Activated B cell treated with CpG ODN at 0.5 μM for 24 hours (primary cell): ENCODE results near the gene SDC1. TPM values are rescaled to one million over a fixed set of nuclear protein-coding genes. Genes with fewer than 3 reads are reported as not detected.

Source experiments
- ATAC-seq: fragments of 200-7000 bp; cut with Tn5 transposase; one replicate; pipeline ENCODE4 v1.10.0; 2021; ENCODE audit warnings: low read depth, mild to moderate bottlenecking, moderate library complexity
- CTCF ChIA-PET: fragments of 350-600 bp; sonication (Branson Sonifier 250); formaldehyde crosslinking; loops from one replicate; lab custom pipeline; 2021; ENCODE audit warnings: antibody characterized with exemption; lab: Charles Lee
- POLR2A ChIA-PET: fragments of 350-600 bp; sonication (Branson Sonifier 250); formaldehyde crosslinking; loops from one replicate; lab custom pipeline; 2021; ENCODE audit warnings: antibody characterized with exemption; lab: Charles Lee
- DNase-seq: peaks from one replicate; pipeline ENCODE4 v3.0.0; 2022
- H3K27ac Mint-ChIP-seq: one replicate; pipeline ENCODE4 v1.8.0; 2020; ENCODE audit warnings: mixed read lengths
- H3K27me3 Mint-ChIP-seq: one replicate; pipeline ENCODE4 v1.8.0; 2021; ENCODE audit warnings: mixed read lengths
- H3K36me3 Mint-ChIP-seq: one replicate; pipeline ENCODE4 v1.8.0; 2021; ENCODE audit warnings: low read depth, mixed read lengths
- H3K4me1 Mint-ChIP-seq: one replicate; pipeline ENCODE4 v1.8.0; 2021; ENCODE audit warnings: mixed read lengths
- H3K4me3 Mint-ChIP-seq: one replicate; pipeline ENCODE4 v1.8.0; 2020; ENCODE audit warnings: mild to moderate bottlenecking, mixed read lengths
- H3K9me3 Mint-ChIP-seq: one replicate; pipeline ENCODE4 v1.8.0; 2020; ENCODE audit warnings: mixed read lengths
- CTCF ChIP-seq: fragments of 200-600 bp; IDR thresholded peaks from one replicate; pipeline ENCODE4 v1.8.0; 2022; ENCODE audit warnings: antibody characterized with exemption, mild to moderate bottlenecking
- intact Hi-C: fragments of 100-400 bp; cut with micrococcal nuclease; formaldehyde crosslinking; loops from one replicate; pipeline ENCODE4 v1.15.1; 2024
- total RNA-seq: library from RNA; stranded (reverse); gene quantifications from 2 replicates; pipeline ENCODE4 v1.2.3, GENCODE V29; 2022

Gene SDC1
- total RNA-seq, 1 donor from 2014 or later, result not detected

GRCh38 chr2:20172273-20173055 lies 52.5 kb downstream of the SDC1 start:
- CTCF ChIA-PET, result no interaction called here
- Mint-ChIP-seq H3K9me3 (no peaks in the 10 kb centered on the region), H3K27ac (no peak overlapping the region), H3K27me3 (peaks cover 3% of the 10 kb centered on the region), H3K4me1 (no peaks in the 10 kb centered on the region), H3K36me3 (no peaks in the 10 kb centered on the region), H3K4me3 (no peak overlapping the region)
- DNase-seq, result no peak
- intact Hi-C loops, result no loop called here
- no peak for TF ChIP-seq CTCF
- POLR2A ChIA-PET, result no interaction called here
- ATAC-seq, result no peak

- TF ChIP-seq CTCF, result no peak
- POLR2A ChIA-PET, result no interaction called here
- no peak overlapping the region for H3K4me3 Mint-ChIP-seq
- CTCF ChIA-PET, result no interaction called here
- no peaks in the 10 kb centered on the region for H3K4me1 Mint-ChIP-seq
- no peaks in the 10 kb centered on the region for H3K36me3 Mint-ChIP-seq
- no peaks in the 10 kb centered on the region for H3K9me3 Mint-ChIP-seq
- intact Hi-C loops, result no loop called here
- no peak for ATAC-seq
- no peak for DNase-seq
- H3K27me3 Mint-ChIP-seq, result peaks cover 3% of the 10 kb centered on the region
- no peak overlapping the region for H3K27ac Mint-ChIP-seq
Measured at GRCh38 chr2:20171445-20171977, 53.4 kb downstream of the SDC1 start.

- no peaks in the 10 kb centered on the region for H3K9me3 Mint-ChIP-seq
- CTCF ChIA-PET, result no interaction called here
- no peak overlapping the region for H3K27ac Mint-ChIP-seq
- H3K4me1 Mint-ChIP-seq, result no peaks in the 10 kb centered on the region
- H3K27me3 Mint-ChIP-seq, result peaks cover 3% of the 10 kb centered on the region
- H3K36me3 Mint-ChIP-seq, result no peaks in the 10 kb centered on the region
- intact Hi-C loops, result no loop called here
- no peak for TF ChIP-seq CTCF
- ATAC-seq (no peak), DNase-seq (no peak)
- POLR2A ChIA-PET, result no interaction called here
- H3K4me3 Mint-ChIP-seq, result no peak overlapping the region
Measured at GRCh38 chr2:20170704-20171250, 54.2 kb downstream of the SDC1 start.

- CTCF ChIA-PET, result no interaction called here
Measured at GRCh38 chr2:20169796-20170703, 54.9 kb downstream of the SDC1 start.

More at GRCh38 chr2:20169796-20170703, 54.9 kb downstream of the SDC1 start:
- Mint-ChIP-seq H3K4me3 (no peak overlapping the region), H3K36me3 (no peaks in the 10 kb centered on the region), H3K4me1 (no peaks in the 10 kb centered on the region), H3K27me3 (peaks cover 3% of the 10 kb centered on the region), H3K27ac (no peak overlapping the region), H3K9me3 (no peaks in the 10 kb centered on the region)
- intact Hi-C loops, result no loop called here
- no peak for ATAC-seq
- no peak for DNase-seq
- TF ChIP-seq CTCF, result no peak
- POLR2A ChIA-PET, result no interaction called here
